GM21529 (cell line): ENCODE data around the gene CPSF4.

ENCODE experiments used
- ATAC-seq: cut with Tn5 transposase; IDR thresholded peaks from one replicate; pipeline ENCODE4 v1.9.1; 2021; ENCODE audit not compliant: unreplicated experiment

Gene CPSF4

GRCh38 chr7:99438573-99439480, at the start of gene CPSF4, which contains the start of gene PTCD1:
TSS of gene CPSF4 (plus strand) at chr7:99438943. CDS start at chr7:99439083, 140 bp downstream.
TSS of gene PTCD1 (minus strand) at chr7:99438798. CDS start at chr7:99435242, 3,556 bp downstream.
- peak; percentile 93 for ATAC-seq

- no peak for ATAC-seq
These were observed 49.0 kb upstream of the CPSF4 start for GRCh38 chr7:99389772-99390171.

- no peak for ATAC-seq
These were observed 47.7 kb upstream of the CPSF4 start for GRCh38 chr7:99390941-99391602.

GRCh38 chr7:99392046-99392445, 46.7 kb upstream of the CPSF4 start:
- ATAC-seq: no peak

- ATAC-seq: peak; percentile 57
These were observed 45.9 kb upstream of the CPSF4 start for GRCh38 chr7:99392659-99393354.

GRCh38 chr7:99393355-99394187, 45.2 kb upstream of the CPSF4 start:
- peak; percentile 14 for ATAC-seq

- no peak for ATAC-seq
These were observed 44.6 kb upstream of the CPSF4 start for GRCh38 chr7:99394188-99394502.

- no peak for ATAC-seq
These were observed 43.0 kb upstream of the CPSF4 start for GRCh38 chr7:99395616-99396327.

GRCh38 chr7:99396418-99397296, 42.1 kb upstream of the CPSF4 start:
- ATAC-seq: no peak

GRCh38 chr7:99397297-99397983, 41.3 kb upstream of the CPSF4 start:
- no peak for ATAC-seq

- no peak for ATAC-seq
These were observed 39.8 kb upstream of the CPSF4 start for GRCh38 chr7:99398891-99399445.

GRCh38 chr7:99399597-99399996, 39.1 kb upstream of the CPSF4 start:
- ATAC-seq: no peak

- no peak for ATAC-seq
These were observed 35.9 kb upstream of the CPSF4 start for GRCh38 chr7:99402854-99403253.

- no peak for ATAC-seq
These were observed 35.0 kb upstream of the CPSF4 start for GRCh38 chr7:99403764-99404163.

GRCh38 chr7:99404235-99404976, 34.3 kb upstream of the CPSF4 start:
- ATAC-seq: no peak

GRCh38 chr7:99404977-99405320, 33.8 kb upstream of the CPSF4 start:
- no peak for ATAC-seq

GRCh38 chr7:99406557-99406956, 32.2 kb upstream of the CPSF4 start:
- no peak for ATAC-seq
